NCI-H2196 treated with DMSO at 0.1 percent for 48 hours (cell line): Measurements from ENCODE around the gene ACTRT2.

Source experiments
- DNase-seq: peaks from one replicate; lab custom pipeline; 2025; ENCODE audit not compliant: unreplicated experiment; lab: John Stamatoyannopoulos, UW

Gene ACTRT2

DNA sequence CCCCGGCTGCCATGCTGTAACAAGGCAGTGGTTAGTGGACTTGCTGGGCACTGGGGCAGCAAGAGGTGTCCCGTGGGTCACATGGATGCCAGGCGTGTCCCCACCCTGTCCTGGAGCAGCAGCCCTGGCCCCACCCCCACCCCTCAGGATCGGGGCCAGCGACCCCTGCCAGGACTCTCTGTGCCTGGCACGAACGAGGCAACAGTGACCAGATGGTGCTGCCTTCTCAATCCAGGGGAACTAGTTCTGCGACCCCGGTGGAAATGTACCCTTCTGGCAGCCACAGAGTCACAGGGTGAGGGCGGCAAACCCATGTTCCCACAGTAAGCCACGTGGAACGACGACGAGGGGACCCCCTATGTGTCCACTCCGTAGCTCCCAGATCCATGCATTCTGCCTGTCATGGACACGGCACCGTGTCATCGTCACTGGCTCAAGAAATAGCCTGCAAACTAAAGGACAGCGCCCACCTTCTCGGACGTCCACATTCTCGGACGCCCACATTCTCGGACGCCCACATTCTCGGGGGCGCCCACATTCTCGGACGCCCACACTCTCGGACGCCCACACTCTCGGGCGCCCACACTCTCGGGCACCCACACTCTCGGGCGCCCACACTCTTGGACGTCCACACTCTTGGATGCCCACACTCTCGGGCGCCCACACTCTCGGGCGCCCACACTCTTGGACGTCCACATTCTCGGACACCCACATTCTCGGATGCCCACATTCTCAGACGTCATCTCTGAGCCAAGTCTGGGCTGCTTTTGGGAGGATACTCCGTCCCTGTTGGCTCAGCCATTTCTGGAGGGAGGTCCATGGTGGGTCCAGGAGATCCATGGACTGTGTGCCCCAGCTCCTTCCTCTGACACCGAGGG lies 19.6 kb upstream of the ACTRT2 start:
- DNase-seq: no peak

DNA sequence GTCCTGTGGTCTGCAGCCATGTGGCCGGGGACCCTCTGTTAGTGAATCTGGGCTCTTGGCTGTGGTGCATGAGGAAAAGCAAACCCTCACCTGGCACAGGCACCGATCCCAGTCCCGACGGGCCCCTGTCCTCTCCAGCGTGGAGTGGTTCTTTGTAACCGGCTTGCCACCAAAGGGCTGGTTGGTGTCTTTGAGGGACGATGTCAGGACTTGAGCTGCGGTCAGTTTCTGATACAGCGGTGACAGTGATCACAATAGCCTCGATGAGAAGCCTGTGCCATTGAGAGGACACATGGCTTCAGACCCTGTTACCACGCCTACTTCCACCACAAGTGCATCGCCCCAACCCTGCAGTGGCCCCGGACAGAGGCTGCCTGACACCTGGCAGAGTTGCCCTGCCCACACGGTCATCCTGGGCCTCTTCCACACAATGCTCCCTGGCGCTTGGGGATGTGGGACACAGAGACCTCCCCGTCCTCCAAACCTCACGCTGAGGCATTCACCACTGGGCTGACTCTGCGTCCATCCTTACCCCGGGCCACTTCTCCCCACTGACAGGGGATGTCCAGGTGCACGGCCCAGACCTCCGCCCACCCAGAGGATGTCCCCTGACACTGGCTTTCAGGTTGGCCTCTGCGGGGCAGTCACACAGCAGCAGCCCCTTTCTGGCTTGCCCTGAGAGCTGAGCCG lies 18.8 kb upstream of the ACTRT2 start:
- DNase-seq: no peak

- DNase-seq: no peak
Observed at GRCh38 chr1:3003039-3003940, 18.0 kb upstream of the ACTRT2 start.

- DNase-seq: no peak
Observed at GRCh38 chr1:3003941-3004270, 17.4 kb upstream of the ACTRT2 start.

- DNase-seq: no peak
Observed at GRCh38 chr1:3004285-3005205, 16.7 kb upstream of the ACTRT2 start.

DNA sequence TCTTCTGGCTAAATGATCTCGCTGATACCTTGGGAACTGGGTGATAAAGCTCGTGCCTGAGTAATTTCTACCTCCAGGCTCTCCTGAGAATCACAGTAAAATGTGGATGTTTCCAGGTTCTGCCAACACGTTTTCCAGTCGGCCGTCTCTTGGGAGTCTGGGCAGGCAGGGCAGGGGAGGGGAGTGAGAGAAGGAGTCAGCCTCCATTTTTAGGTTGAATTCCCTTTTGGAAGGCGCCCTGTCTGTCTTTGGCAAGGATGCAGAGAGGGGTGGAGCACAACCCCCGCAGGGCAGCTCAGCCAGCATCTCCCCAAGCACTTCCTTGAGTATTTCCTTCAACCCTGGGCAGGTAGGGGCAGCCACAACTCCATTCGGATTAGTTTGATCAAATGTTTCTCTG lies 15.5 kb upstream of the ACTRT2 start:
- DNase-seq: no peak

GRCh38 chr1:3007298-3008147 lies 13.7 kb upstream of the ACTRT2 start:
- no peak for DNase-seq

DNA sequence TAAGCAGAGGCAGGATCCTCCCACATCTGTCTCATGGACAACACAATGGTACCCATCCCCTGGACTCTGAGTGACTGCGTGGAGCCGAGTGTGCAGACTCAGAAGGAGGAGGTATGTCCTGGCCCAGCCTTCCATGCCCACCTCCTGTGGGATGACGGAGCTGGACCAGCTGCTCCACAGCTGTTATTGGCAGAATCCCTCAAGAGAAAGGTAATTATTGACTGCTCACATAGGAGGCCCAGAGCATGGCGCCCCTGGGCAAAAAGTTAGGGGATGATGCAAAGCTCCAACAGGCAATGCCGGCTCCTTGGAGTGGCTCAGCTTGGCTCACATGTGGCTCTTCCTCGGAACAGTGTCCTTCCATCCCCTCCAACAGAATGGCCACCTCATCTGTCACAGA lies 12.2 kb upstream of the ACTRT2 start:
- DNase-seq: no peak

DNA sequence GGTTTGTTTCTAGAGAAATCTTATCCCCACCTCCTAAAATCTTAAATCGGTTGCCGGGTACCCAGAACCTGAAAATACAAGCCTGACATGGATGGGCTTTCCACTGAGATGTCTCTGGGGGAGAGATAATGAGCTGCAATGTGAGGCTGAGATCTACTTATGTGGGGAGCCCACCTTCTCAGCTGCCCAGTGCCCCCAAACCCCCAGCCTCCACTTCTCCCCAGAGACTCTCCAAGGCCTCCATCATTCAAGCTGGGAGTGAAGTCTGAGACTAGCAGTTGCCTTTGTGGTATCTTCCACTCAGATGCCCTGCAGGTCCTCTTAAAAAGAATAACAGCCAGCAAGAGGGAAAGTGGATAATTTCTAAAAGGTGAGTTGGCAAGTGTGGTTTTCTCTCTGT lies 11.7 kb upstream of the ACTRT2 start:
- DNase-seq: no peak

DNA sequence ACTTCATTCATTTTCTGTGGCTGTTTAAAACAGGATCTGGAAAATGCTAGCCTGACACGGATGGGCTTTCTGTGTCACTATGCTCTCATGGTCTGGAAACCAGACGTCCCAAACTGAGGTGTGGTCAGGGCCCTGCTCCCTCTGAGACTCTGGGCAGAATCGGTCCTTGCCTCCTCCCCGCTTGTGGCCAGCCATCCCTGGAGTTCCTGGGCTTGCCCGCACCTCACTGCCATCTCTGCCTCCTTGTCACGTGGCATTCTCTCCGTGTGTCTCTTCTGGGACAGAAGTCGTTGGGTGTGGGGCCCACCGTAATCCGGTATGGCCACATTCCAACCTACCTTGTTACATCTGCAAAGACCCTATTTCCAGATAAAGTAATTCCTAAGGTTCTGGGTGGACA lies 10.1 kb upstream of the ACTRT2 start:
- no peak for DNase-seq

GRCh38 chr1:3011631-3012455 lies 9.4 kb upstream of the ACTRT2 start:
- DNase-seq: no peak

GRCh38 chr1:3012456-3013291 lies 8.6 kb upstream of the ACTRT2 start:
- no peak for DNase-seq

GRCh38 chr1:3013371-3014049 lies 7.8 kb upstream of the ACTRT2 start:
- no peak for DNase-seq

- DNase-seq: no peak
Observed at GRCh38 chr1:3014050-3014440, 7.2 kb upstream of the ACTRT2 start.

DNA sequence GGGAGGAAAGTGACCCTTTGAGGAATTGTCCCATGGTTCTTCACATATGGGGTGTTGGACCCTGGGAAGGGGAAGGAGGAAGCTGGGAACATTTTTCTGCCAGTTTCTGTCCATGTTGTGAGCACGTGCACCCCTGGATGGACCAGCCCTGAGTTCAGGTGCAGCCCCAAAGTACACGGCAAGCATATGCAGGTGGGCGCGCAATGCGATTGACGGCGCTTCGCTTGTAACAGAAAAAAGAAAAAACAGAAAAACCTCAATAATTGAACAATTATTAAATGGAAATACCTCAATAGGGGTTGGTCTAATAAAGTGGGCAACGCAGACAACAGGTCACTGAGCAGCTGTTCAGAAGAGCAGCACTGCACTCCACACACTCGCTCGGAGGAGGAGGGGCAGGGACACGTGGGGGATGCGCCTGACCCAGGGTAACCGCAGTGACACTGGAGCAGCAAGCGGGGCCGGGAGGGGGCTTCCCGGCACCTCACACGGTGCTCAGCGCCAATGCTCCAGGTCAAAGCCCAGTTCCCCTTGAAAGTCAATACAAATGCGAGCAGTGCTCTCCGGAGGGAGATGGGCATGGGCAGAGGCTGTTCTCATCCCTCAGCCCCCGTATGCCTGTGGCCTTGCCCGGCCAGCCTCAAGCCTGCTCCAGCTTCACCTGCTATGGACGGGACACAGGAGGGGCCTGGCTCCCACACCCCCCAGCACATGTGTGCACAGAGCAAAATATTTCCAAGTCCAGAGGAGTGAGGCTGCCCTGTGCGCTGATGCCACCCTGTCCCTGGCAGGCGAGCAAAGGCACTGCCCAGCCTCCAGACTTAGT lies 6.6 kb upstream of the ACTRT2 start:
- DNase-seq: no peak

- DNase-seq: no peak
Observed at GRCh38 chr1:3015269-3015635, 6.0 kb upstream of the ACTRT2 start.

DNA sequence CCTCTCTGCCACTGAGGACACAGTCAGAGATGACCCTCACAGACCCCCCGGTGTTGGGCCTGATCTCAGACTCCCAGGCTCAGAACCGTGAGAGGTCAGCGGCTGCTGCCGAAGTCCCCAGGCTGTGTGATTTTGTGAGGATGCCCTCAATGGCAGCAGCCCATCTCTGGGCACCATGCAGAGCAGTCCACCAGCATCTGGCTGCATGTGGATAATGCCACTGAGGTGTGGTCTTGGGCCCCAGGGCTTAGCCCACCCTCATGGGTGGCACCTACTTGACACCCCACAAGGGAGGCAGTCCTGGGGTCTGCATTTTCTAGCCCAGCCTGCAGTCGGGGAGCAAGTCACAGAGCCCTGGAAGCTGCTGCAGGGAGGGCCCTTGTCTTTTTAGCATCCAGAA lies 5.5 kb upstream of the ACTRT2 start:
- DNase-seq: no peak
